HCT116 (cell line): ENCODE data around the gene RTN4IP1. TPM values are rescaled to one million over a fixed set of nuclear protein-coding genes. Genes with fewer than 3 reads are reported as not detected.

Experiments
- ATAC-seq: fragments of 200-7000 bp; cut with Tn5 transposase; 2 replicates; pipeline ENCODE4 v1.9.1; 2020; ENCODE audit warnings: mild to moderate bottlenecking, moderate library complexity
- BruUV-seq: library from RNA; stranded (reverse); fragments of 400-500 nt; replicated peaks from 2 replicates; lab custom pipeline; 2021; lab: Mats Ljungman, UMichigan
- CTCF ChIA-PET: fragments of 300-600 bp; sonication (Branson Sonifier 250); formaldehyde crosslinking; loops from one replicate; lab custom pipeline; 2021; ENCODE audit warnings: antibody characterized with exemption; lab: Charles Lee
- POLR2A ChIA-PET: fragments of 300-600, 350-600 bp; sonication (Branson Sonifier 250); formaldehyde crosslinking; loops from one replicate; lab custom pipeline; 2021; ENCODE audit warnings: antibody characterized with exemption; lab: Charles Lee
- RAD21 ChIA-PET, 2 experiments: fragments of 300-600 bp; sonication (Branson Sonifier 250); formaldehyde crosslinking; loops; one replicate each; lab custom pipeline; 2023; ENCODE audit warnings: low total read pairs in 2 of 2; ENCODE audit not compliant: uncharacterized antibody in 2 of 2, unreplicated experiment in 2 of 2, low non-redundant PET in 1 of 2; lab: Charles Lee
- DNase-seq: peaks from one replicate; pipeline ENCODE4 v3.0.0-alpha.2; 2010; ENCODE audit warnings: low read depth, low spot score
- H2AFZ ChIP-seq: fragments of 200-600 bp; shearing (Covaris generic), sonication (generic); 2 replicates; pipeline ENCODE4 v1.6.1; 2017; ENCODE audit warnings: low read depth, mixed run types, mixed read lengths, antibody characterized with exemption, low read length; ENCODE audit not compliant: poor library complexity, severe bottlenecking
- H3K27ac ChIP-seq: 2 replicates; pipeline ENCODE4 v1.5.1; 2012; ENCODE audit warnings: low read depth, low read length
- H3K27me3 ChIP-seq: fragments of 200-600 bp; sonication (generic); 2 replicates; pipeline ENCODE4 v1.6.1; 2016; ENCODE audit warnings: mixed run types, low read length, mixed read lengths; ENCODE audit not compliant: insufficient read depth
- H3K36me3 ChIP-seq, 2 experiments: fragments of 200-500 bp in 1 of 2; fragments of 200-600 bp in 1 of 2; sonication (Bioruptor generic) in 1 of 2; sonication (generic) in 1 of 2; 2 replicates each; pipeline versions ENCODE4 v1.5.1 to v1.6.1; 2014 to 2016; ENCODE audit warnings: low read length in 2 of 2, inconsistent platforms in 1 of 2, mixed read lengths in 1 of 2, mixed run types in 1 of 2; ENCODE audit not compliant: insufficient read depth in 2 of 2, control insufficient read depth in 1 of 2
- H3K4me1 ChIP-seq, 2 experiments: fragments of 200-600 bp in 1 of 2; sonication (generic) in 1 of 2; 2 replicates each; pipeline versions ENCODE4 v1.5.1 to v1.6.1; 2012 to 2017; ENCODE audit warnings: low read length in 2 of 2, inconsistent platforms in 1 of 2, mild to moderate bottlenecking in 1 of 2, mixed read lengths in 1 of 2, mixed run types in 1 of 2, moderate library complexity in 1 of 2; ENCODE audit not compliant: insufficient read depth in 2 of 2, control insufficient read depth in 1 of 2
- H3K4me2 ChIP-seq: fragments of 200-600 bp; sonication (generic); 2 replicates; pipeline ENCODE4 v1.6.1; 2017; ENCODE audit warnings: mixed run types, low read length, mixed read lengths
- H3K4me3 ChIP-seq, 2 experiments: fragments of 200-600 bp in 1 of 2; sonication (generic) in 1 of 2; replicated peaks in 1 of 2; 2 replicates each; pipeline ENCODE4 v1.5.1; 2011 to 2016; ENCODE audit warnings: low read length in 2 of 2, control low read depth in 1 of 2, low read depth in 1 of 2, mild to moderate bottlenecking in 1 of 2, mixed read lengths in 1 of 2, mixed run types in 1 of 2
- H3K79me2 ChIP-seq: fragments of 200-600 bp; sonication (generic); 2 replicates; pipeline ENCODE4 v1.6.1; 2017; ENCODE audit warnings: mild to moderate bottlenecking, mixed run types, low read length, moderate library complexity, mixed read lengths; ENCODE audit not compliant: insufficient read depth
- H3K9ac ChIP-seq: fragments of 200-600 bp; sonication (generic); 2 replicates; pipeline ENCODE4 v1.6.1; 2016; ENCODE audit warnings: low read length, mixed read lengths
- H3K9me2 ChIP-seq: fragments of 200-600 bp; sonication (generic), shearing (Covaris generic); 2 replicates; pipeline ENCODE4 v1.6.1; 2017; ENCODE audit warnings: mixed run types, mild to moderate bottlenecking, moderate library complexity; ENCODE audit not compliant: insufficient read depth
- H3K9me3 ChIP-seq, 2 experiments: fragments of 200-500 bp in 1 of 2; fragments of 200-600 bp in 1 of 2; sonication (Bioruptor generic) in 1 of 2; sonication (generic) in 1 of 2; 2 replicates each; pipeline ENCODE4 v1.6.1; 2014 to 2017; ENCODE audit warnings: low read length in 2 of 2, mixed read lengths in 2 of 2, inconsistent platforms in 1 of 2, low read depth in 1 of 2, mild to moderate bottlenecking in 1 of 2, mixed run types in 1 of 2, moderate library complexity in 1 of 2; ENCODE audit not compliant: control insufficient read depth in 1 of 2, insufficient read depth in 1 of 2
- H4K20me1 ChIP-seq: fragments of 200-600 bp; sonication (generic), shearing (Covaris generic); 2 replicates; pipeline ENCODE4 v1.6.1; 2017; ENCODE audit warnings: mixed run types, mild to moderate bottlenecking, moderate library complexity; ENCODE audit not compliant: insufficient read depth
- ATF3 ChIP-seq: IDR thresholded peaks from 2 replicates; pipeline ENCODE4 v1.6.1; 2012
- CBX3 ChIP-seq: IDR thresholded peaks from 2 replicates; pipeline ENCODE4 v1.6.1; 2012; ENCODE audit warnings: low read depth
- CEBPB ChIP-seq: IDR thresholded peaks from 2 replicates; pipeline ENCODE4 v1.6.1; 2012; ENCODE audit warnings: low read depth
- EGR1 ChIP-seq: IDR thresholded peaks from 2 replicates; pipeline ENCODE4 v1.6.1; 2012; ENCODE audit warnings: low read depth
- ELF1 ChIP-seq: IDR thresholded peaks from 2 replicates; pipeline ENCODE4 v1.6.1; 2012; ENCODE audit warnings: low read depth, borderline replicate concordance
- EZH2 ChIP-seq: fragments of 200-600 bp; sonication (generic); IDR thresholded peaks from 2 replicates; pipeline ENCODE4 v1.6.1; 2017; ENCODE audit warnings: antibody characterized with exemption, mixed run types
- EZH2phosphoT487 ChIP-seq: fragments of 200-600 bp; IDR thresholded peaks from 2 replicates; pipeline ENCODE4 v1.6.1; 2018; ENCODE audit warnings: antibody characterized with exemption, borderline replicate concordance
- FOSL1 ChIP-seq: IDR thresholded peaks from 2 replicates; pipeline ENCODE4 v1.6.1; 2012; ENCODE audit warnings: low read depth
- JUND ChIP-seq: IDR thresholded peaks from 2 replicates; pipeline ENCODE4 v1.6.1; 2012
- MAX ChIP-seq: IDR thresholded peaks from 2 replicates; pipeline ENCODE4 v1.6.1; 2012
- SIN3A ChIP-seq: IDR thresholded peaks from 2 replicates; pipeline ENCODE4 v1.6.1; 2012; ENCODE audit warnings: low read depth
- SRF ChIP-seq: IDR thresholded peaks from 2 replicates; pipeline ENCODE4 v1.6.1; 2012; ENCODE audit warnings: low read depth
- TCF7L2 ChIP-seq: IDR thresholded peaks from 2 replicates; pipeline ENCODE4 v1.7.0; 2011; ENCODE audit warnings: borderline replicate concordance, inconsistent platforms; ENCODE audit not compliant: insufficient read depth, insufficient read length; ENCODE audit errors: extremely low read depth
- ZBTB33 ChIP-seq: IDR thresholded peaks from 2 replicates; pipeline ENCODE4 v1.6.1; 2011; ENCODE audit warnings: mild to moderate bottlenecking, low read length, moderate library complexity; ENCODE audit not compliant: insufficient replicate concordance; ENCODE audit errors: extremely low read depth
- ZFX ChIP-seq: fragments of 450-650 bp; IDR thresholded peaks from 2 replicates; pipeline ENCODE4 v1.6.1; 2017
- ZNF274 ChIP-seq: fragments of 200-500 bp; sonication (Bioruptor generic); IDR thresholded peaks from 2 replicates; pipeline ENCODE4 v1.6.1; 2014; ENCODE audit warnings: mild to moderate bottlenecking, low read depth, low read length, inconsistent platforms
- intact Hi-C: fragments of 100-400 bp; cut with micrococcal nuclease; formaldehyde crosslinking; loops from 2 replicates; pipeline ENCODE4 v1.10.0; 2022
- total RNA-seq: library from RNA; stranded (reverse); gene quantifications from one replicate; pipeline ENCODE4 v1.2.1, GENCODE V29; 2021; ENCODE audit not compliant: unreplicated experiment
- TF ChIP-seq, protein P1 (sequence below): IDR thresholded peaks from 2 replicates; pipeline ENCODE4 v1.6.1; 2012; ENCODE audit warnings: low read depth
- TF ChIP-seq, protein P2 (sequence below), 3 experiments: fragments of 200-600 bp in 1 of 3; sonication (generic) in 1 of 3; IDR thresholded peaks in 2 of 3; conservative IDR thresholded peaks in 1 of 3; 2 replicates each; pipeline ENCODE4 v1.5.1; 2012 to 2017; ENCODE audit warnings: low read depth in 2 of 3, low read length in 2 of 3, antibody characterized with exemption in 1 of 3, borderline replicate concordance in 1 of 3, control low read depth in 1 of 3, mild to moderate bottlenecking in 1 of 3, mixed read lengths in 1 of 3, mixed run types in 1 of 3, moderate library complexity in 1 of 3; ENCODE audit not compliant: insufficient read depth in 1 of 3

Gene RTN4IP1
- total RNA-seq, 1 experiment from 2014 or later: 9.1 TPM

DNA sequence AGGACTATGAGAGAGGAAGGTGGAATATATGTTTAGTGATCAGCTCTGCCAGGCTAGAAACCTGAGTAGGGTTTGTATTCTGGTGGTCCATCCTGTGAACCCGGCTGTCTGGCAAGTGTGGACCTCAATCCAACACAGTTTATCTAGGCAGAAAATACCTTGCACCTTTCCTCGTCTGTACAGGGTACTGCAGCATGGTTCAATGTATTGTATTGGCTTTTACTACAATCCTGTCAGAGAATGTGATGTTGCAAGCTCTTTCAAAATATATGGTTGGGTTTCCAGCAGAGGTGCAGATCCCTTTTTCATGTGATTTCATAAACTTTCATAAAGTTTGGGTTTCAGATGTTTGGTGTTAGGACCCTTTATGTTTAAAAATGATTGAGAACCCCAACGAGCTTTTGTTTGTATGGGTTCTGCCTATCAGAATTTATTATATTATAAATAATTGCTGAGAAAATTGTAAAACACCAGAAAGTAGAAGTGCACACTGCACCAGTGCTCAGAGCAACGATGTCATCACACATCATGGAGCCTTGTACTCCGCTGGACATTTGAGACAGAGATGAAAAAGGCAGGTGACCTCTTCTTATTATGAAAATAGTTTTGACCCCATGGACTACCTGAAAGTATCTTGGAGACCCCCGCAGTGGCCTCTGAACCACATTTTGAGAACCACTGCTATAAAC lies 106.6 kb downstream of the RTN4IP1 start:
- ATAC-seq (no peak), DNase-seq (no peak)
- Histone ChIP-seq H3K9me2 (no peaks in the 10 kb centered on the region; the same call in 1 of the 2 replicates), H3K4me3 (no peak overlapping the region), H3K36me3 (no peaks in the 10 kb centered on the region), H4K20me1 (no peaks in the 10 kb centered on the region), H3K27ac (no peak overlapping the region), H3K79me2 (no peaks in the 10 kb centered on the region), H3K27me3 (no peaks in the 10 kb centered on the region), H3K9ac (no peak overlapping the region), H3K4me2 (no peak overlapping the region), H3K9me3 (no peaks in the 10 kb centered on the region), H2AFZ (no peak overlapping the region), H3K4me1 (peaks cover 15 to 44% of the 10 kb centered on the region in 2 experiments)
- no TSS peak for BruUV-seq
- ChIA-PET POLR2A (no interaction called here), CTCF (no interaction called here), RAD21 (no interaction called here)
- intact Hi-C loops: no loop called here
- no peak for TF ChIP-seq EGR1
- no peak for TF ChIP-seq SIN3A
- TF ChIP-seq JUND: no peak
- no peak for TF ChIP-seq CEBPB
- no peak for TF ChIP-seq ZNF274
- TF ChIP-seq FOSL1: no peak
- no peak for TF ChIP-seq EZH2phosphoT487
- no peak for TF ChIP-seq ZFX
- TF ChIP-seq ELF1: no peak
- TF ChIP-seq, protein P1, sequence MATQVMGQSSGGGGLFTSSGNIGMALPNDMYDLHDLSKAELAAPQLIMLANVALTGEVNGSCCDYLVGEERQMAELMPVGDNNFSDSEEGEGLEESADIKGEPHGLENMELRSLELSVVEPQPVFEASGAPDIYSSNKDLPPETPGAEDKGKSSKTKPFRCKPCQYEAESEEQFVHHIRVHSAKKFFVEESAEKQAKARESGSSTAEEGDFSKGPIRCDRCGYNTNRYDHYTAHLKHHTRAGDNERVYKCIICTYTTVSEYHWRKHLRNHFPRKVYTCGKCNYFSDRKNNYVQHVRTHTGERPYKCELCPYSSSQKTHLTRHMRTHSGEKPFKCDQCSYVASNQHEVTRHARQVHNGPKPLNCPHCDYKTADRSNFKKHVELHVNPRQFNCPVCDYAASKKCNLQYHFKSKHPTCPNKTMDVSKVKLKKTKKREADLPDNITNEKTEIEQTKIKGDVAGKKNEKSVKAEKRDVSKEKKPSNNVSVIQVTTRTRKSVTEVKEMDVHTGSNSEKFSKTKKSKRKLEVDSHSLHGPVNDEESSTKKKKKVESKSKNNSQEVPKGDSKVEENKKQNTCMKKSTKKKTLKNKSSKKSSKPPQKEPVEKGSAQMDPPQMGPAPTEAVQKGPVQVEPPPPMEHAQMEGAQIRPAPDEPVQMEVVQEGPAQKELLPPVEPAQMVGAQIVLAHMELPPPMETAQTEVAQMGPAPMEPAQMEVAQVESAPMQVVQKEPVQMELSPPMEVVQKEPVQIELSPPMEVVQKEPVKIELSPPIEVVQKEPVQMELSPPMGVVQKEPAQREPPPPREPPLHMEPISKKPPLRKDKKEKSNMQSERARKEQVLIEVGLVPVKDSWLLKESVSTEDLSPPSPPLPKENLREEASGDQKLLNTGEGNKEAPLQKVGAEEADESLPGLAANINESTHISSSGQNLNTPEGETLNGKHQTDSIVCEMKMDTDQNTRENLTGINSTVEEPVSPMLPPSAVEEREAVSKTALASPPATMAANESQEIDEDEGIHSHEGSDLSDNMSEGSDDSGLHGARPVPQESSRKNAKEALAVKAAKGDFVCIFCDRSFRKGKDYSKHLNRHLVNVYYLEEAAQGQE: no peak
- no peak for TF ChIP-seq SRF
- no peak for TF ChIP-seq MAX
- no peak for TF ChIP-seq TCF7L2
- TF ChIP-seq, protein P2, sequence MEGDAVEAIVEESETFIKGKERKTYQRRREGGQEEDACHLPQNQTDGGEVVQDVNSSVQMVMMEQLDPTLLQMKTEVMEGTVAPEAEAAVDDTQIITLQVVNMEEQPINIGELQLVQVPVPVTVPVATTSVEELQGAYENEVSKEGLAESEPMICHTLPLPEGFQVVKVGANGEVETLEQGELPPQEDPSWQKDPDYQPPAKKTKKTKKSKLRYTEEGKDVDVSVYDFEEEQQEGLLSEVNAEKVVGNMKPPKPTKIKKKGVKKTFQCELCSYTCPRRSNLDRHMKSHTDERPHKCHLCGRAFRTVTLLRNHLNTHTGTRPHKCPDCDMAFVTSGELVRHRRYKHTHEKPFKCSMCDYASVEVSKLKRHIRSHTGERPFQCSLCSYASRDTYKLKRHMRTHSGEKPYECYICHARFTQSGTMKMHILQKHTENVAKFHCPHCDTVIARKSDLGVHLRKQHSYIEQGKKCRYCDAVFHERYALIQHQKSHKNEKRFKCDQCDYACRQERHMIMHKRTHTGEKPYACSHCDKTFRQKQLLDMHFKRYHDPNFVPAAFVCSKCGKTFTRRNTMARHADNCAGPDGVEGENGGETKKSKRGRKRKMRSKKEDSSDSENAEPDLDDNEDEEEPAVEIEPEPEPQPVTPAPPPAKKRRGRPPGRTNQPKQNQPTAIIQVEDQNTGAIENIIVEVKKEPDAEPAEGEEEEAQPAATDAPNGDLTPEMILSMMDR (IDR thresholded peaks at IDR 0.05 in 2 of 3, conservative IDR thresholded peaks at IDR 0.05 in 1 of 3; ENCODE audit: borderline replicate concordance in 1 of 3, insufficient read depth in 1 of 3, low read depth in 2 of 3, low read length in 2 of 3): no peak
- TF ChIP-seq EZH2: no peak
- no peak for TF ChIP-seq CBX3
- no peak for TF ChIP-seq ATF3
- no peak for TF ChIP-seq ZBTB33
